Measurements from ENCODE around the gene CDC14A.

Gene CDC14A

GRCh38 chr1:100469578-100469977 is 117.3 kb downstream of the CDC14A start:
- H3K4me3 ChIP-seq (ENCODE audit: low read length) = no peak overlapping the region
- TF ChIP-seq CTCF (conservative IDR thresholded peaks at IDR 0.05; ENCODE audit: low read length) = no peak
- DNase-seq (ENCODE audit: low read depth) = no peak

- no peak for DNase-seq (ENCODE audit: low read depth)
- no peak for TF ChIP-seq CTCF (conservative IDR thresholded peaks at IDR 0.05; ENCODE audit: low read length)
- no peak overlapping the region for H3K4me3 ChIP-seq (ENCODE audit: low read length)
Measured at GRCh38 chr1:100474834-100475233, 122.5 kb downstream of the CDC14A start.

DNA sequence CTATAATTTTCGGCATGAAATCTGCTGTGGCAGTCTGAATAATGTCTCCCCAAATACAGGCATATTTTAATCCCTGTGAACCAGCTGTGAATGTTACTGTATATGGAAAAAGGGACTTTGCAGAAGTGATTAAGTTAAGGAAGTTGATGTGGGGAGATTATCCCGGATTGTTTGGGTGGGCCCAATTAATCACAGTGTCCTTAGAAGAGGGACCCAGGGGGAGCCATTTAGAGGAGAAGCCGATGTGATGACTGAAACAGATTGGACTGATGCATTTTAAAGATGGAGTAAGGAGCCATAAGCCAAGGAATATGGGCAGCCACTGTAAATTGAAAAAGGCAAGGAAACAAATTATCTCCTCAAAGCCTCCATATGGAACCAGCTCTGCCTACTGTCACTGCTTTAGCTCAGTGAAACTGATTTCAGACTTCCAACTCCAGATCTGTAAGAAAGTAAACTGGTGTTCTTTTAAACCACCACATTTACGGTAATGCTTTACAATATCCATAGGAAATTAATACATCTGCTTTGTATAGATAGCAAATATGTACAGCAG is 124.5 kb downstream of the CDC14A start:
- TF ChIP-seq CTCF (conservative IDR thresholded peaks at IDR 0.05; ENCODE audit: low read length) = no peak
- no peak overlapping the region for H3K4me3 ChIP-seq (ENCODE audit: low read length)
- DNase-seq (ENCODE audit: low read depth) = no peak

GRCh38 chr1:100478816-100479215 is 126.5 kb downstream of the CDC14A start:
- DNase-seq (ENCODE audit: low read depth) = no peak
- TF ChIP-seq CTCF (conservative IDR thresholded peaks at IDR 0.05; ENCODE audit: low read length) = no peak
- H3K4me3 ChIP-seq (ENCODE audit: low read length) = no peak overlapping the region

- no peak for DNase-seq (ENCODE audit: low read depth)
- H3K4me3 ChIP-seq (ENCODE audit: low read length) = no peak overlapping the region
- no peak for TF ChIP-seq CTCF (conservative IDR thresholded peaks at IDR 0.05; ENCODE audit: low read length)
Measured at GRCh38 chr1:100479620-100480338, 127.5 kb downstream of the CDC14A start.

DNA sequence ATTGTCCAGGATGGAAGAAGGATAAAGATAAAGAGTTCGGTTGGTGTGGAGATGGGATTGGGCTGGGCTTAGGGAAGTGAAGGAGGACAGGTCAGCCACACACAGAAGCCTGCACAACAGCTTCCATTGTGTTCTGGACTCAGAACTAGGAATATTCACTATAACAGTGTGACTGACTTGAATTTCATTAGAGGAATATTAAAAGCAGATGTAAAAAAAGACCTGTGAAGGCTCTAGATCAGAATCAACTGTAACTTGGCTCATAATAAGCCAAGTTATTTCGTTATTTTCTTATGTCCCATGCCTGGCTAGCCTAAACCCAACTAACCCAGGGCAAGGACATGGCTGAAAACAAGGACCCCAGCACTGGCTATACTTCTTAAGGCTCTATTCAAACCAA is 129.0 kb downstream of the CDC14A start:
- TF ChIP-seq CTCF (conservative IDR thresholded peaks at IDR 0.05; ENCODE audit: low read length) = no peak
- H3K4me3 ChIP-seq (ENCODE audit: low read length) = no peak overlapping the region
- no peak for DNase-seq (ENCODE audit: low read depth)

DNA sequence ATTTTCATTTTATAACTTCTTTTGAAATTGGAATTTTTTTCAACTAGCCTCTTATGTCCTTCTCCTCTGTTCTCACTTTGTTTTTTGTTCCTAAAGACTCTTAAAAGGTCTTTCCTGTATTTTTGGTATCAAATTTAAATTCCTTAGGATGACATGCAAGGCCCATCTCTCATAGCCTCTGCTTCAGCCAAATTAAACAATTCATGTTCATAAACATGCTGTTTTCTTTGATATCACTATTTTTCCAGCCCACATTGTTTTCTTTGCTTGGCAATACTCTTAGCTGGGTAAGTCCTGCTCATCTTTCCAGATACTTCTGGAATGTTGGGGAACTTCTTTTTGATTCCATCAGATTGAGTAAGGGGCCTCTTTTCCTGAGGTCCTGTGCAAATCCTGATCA is 129.9 kb downstream of the CDC14A start:
- no peak for TF ChIP-seq CTCF (conservative IDR thresholded peaks at IDR 0.05; ENCODE audit: low read length)
- no peak overlapping the region for H3K4me3 ChIP-seq (ENCODE audit: low read length)
- no peak for DNase-seq (ENCODE audit: low read depth)
